Measurements from ENCODE around the gene ZC2HC1B.

Gene ZC2HC1B

DNA sequence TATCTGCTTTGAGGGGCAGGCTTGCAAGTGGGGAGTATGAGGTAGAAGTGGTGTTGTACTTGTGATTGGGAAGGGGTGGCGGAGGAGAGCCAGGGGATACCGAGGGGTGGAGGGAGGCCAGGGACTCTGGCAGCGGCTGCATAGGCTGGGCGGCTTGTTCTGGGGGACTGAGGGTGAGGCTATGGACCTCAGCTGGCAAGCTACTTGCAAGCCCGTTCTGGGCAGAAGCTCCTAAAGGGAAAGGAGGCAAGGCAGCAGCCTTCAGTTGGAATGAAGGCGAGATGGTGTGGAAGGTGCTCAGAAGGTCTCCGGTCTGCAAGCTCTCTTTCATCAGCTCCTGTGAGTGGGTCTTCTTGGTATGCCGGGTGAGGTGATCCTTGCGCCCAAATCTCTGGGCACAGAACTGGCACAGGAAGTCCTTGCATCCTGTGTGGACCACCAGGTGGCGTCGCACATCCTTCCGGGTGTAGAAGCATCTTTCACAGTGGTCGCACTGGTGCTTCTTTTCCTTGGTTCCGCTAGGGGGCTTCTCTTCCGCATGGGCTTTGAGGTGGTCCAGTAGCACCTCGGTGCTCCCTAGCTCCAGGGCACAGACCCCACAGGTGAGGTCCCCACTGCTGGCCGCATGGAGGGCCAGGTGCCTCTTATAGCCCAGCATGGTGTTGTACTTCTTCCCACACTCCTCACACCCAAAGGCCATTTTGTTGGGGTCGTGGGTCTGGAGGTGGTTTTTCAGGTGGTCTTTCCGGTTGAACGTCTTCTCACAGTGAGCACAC is 77.8 kb downstream of the ZC2HC1B start (continued):
- TF ChIP-seq, protein P1, sequence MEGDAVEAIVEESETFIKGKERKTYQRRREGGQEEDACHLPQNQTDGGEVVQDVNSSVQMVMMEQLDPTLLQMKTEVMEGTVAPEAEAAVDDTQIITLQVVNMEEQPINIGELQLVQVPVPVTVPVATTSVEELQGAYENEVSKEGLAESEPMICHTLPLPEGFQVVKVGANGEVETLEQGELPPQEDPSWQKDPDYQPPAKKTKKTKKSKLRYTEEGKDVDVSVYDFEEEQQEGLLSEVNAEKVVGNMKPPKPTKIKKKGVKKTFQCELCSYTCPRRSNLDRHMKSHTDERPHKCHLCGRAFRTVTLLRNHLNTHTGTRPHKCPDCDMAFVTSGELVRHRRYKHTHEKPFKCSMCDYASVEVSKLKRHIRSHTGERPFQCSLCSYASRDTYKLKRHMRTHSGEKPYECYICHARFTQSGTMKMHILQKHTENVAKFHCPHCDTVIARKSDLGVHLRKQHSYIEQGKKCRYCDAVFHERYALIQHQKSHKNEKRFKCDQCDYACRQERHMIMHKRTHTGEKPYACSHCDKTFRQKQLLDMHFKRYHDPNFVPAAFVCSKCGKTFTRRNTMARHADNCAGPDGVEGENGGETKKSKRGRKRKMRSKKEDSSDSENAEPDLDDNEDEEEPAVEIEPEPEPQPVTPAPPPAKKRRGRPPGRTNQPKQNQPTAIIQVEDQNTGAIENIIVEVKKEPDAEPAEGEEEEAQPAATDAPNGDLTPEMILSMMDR (tag by site-specific recombination; IDR thresholded peaks at IDR 0.05), result peak; percentile 69
- TF ChIP-seq ZNF404 (tag by site-specific recombination; IDR thresholded peaks at IDR 0.05), result no peak
- TF ChIP-seq, protein P2, sequence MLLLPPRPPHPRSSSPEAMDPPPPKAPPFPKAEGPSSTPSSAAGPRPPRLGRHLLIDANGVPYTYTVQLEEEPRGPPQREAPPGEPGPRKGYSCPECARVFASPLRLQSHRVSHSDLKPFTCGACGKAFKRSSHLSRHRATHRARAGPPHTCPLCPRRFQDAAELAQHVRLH (tag by site-specific recombination; IDR thresholded peaks at IDR 0.05), result peak; percentile 40; the same call in 1 of the 2 replicates
- TF ChIP-seq, protein P3, sequence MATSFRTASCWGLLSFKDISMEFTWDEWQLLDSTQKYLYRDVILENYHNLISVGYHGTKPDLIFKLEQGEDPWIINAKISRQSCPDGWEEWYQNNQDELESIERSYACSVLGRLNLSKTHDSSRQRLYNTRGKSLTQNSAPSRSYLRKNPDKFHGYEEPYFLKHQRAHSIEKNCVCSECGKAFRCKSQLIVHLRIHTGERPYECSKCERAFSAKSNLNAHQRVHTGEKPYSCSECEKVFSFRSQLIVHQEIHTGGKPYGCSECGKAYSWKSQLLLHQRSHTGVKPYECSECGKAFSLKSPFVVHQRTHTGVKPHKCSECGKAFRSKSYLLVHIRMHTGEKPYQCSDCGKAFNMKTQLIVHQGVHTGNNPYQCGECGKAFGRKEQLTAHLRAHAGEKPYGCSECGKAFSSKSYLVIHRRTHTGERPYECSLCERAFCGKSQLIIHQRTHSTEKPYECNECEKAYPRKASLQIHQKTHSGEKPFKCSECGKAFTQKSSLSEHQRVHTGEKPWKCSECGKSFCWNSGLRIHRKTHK (tag by site-specific recombination; IDR thresholded peaks at IDR 0.05), result no peak
- no peak for TF ChIP-seq WT1 (tag by site-specific recombination; IDR thresholded peaks at IDR 0.05)

DNA sequence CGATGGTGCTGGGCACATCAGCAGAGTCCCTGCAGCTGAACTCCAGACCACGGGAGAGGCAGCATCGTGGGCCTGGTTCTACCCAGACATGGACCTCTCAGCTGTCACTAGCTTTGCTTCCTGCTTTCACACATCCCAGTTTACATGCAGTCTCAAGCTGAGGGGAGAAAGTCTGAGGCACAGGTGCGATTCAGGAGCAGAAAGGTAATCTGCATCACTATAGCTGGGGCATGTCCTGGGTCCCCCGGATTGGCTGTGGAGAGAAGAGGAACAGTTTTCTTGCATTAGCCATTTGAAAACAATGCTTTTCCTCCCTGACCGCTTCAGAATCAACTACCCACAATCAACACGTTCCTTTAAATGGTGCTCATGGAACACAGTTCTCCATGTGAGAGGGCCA is 83.9 kb downstream of the ZC2HC1B start:
- Histone ChIP-seq H3K27ac (ENCODE audit: extremely low read depth, low read depth, low read length) (no peak overlapping the region), H3K4me3 (ENCODE audit: low read depth, low read length) (no peak overlapping the region), H3K36me3 (ENCODE audit: control insufficient read depth in 2 of 2, insufficient read depth in 1 of 2, low read length in 2 of 2) (peaks cover 0 to 22% of the 10 kb centered on the region in 2 experiments; a peak in 1 of 3 replicates), H3K4me1 (ENCODE audit: control insufficient read depth, insufficient read depth, low read length) (no peaks in the 10 kb centered on the region), H3K9me3 (ENCODE audit: control insufficient read depth, insufficient read depth, low read depth, low read length) (no peaks in the 10 kb centered on the region)
- ChIA-PET POLR2A (no interaction called here), CTCF (interaction anchor here (0.8 to 11.3 kb wide), 2 partner anchors 7 to 11 kb away, joined by 4 to 120 read pairs; no protein-coding TSS in a partner anchor)
- TF ChIP-seq, protein P4, sequence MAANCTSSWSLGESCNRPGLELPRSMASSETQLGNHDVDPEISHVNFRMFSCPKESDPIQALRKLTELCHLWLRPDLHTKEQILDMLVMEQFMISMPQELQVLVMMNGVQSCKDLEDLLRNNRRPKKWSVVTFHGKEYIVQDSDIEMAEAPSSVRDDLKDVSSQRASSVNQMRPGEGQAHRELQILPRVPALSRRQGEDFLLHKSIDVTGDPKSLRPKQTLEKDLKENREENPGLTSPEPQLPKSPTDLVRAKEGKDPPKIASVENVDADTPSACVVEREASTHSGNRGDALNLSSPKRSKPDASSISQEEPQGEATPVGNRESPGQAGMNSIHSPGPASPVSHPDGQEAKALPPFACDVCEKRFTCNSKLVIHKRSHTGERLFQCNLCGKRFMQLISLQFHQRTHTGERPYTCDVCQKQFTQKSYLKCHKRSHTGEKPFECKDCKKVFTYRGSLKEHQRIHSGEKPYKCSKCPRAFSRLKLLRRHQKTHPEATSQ (tag by site-specific recombination; IDR thresholded peaks at IDR 0.05), result no peak
- no peak for TF ChIP-seq ZNF426 (tag by site-specific recombination; IDR thresholded peaks at IDR 0.05)
- TF ChIP-seq ZNF404 (tag by site-specific recombination; IDR thresholded peaks at IDR 0.05), result no peak

DNA sequence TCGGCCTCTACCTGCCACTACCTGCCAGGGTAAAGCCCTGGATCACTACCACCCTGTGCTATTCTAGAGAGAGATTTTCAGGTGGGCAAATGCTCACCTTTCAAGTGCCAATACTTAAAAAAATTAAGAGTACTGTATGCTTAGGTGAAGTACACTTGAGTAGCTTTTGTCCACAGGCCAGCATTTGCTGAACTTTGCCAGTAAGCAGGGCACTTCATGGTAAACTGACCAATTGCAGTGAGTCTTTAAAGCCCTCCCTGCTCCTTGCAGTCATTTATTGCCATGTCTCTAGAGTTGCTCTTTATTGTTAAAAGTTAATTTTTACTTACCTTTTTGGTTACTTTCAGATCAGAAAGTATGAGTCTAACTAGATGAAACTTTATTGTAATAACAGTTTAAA is 85.3 kb downstream of the ZC2HC1B start:
- no peak for TF ChIP-seq ZNF354C (tag by site-specific recombination; IDR thresholded peaks at IDR 0.05; ENCODE audit: borderline replicate concordance, low read depth)
- no peak for TF ChIP-seq ZNF658 (tag by site-specific recombination; IDR thresholded peaks at IDR 0.05)
- Histone ChIP-seq H3K36me3 (ENCODE audit: control insufficient read depth in 2 of 2, insufficient read depth in 1 of 2, low read length in 2 of 2) (peaks cover 0 to 22% of the 10 kb centered on the region in 2 experiments; a peak in 1 of 3 replicates), H3K9me3 (ENCODE audit: control insufficient read depth, insufficient read depth, low read depth, low read length) (no peaks in the 10 kb centered on the region), H3K4me3 (ENCODE audit: low read depth, low read length) (no peak overlapping the region), H3K4me1 (ENCODE audit: control insufficient read depth, insufficient read depth, low read length) (no peaks in the 10 kb centered on the region), H3K27ac (ENCODE audit: extremely low read depth, low read depth, low read length) (no peak overlapping the region)
- ChIA-PET CTCF (interaction anchor here (11.3 kb wide), 1 partner anchor 8 kb away, joined by 120 read pairs; no protein-coding TSS in a partner anchor), POLR2A (no interaction called here)

DNA sequence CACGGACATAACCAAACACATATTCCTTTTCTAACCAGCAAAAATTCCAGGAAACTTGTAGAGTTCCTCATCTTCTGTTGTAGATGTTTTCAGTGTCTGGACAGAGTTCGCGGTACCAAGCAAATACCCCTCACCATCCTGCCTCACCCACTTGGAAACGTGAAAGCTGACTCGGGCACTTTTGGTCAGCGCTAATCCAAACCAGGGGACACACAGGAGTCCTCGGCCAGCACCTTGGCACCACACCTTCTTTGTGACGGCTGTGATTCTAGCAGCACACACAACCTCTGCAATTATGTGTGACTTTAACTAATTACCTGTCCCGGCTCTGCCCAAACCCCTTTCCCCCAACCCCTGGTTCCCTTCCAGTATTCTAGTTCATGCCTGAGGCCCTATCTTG is 85.7 kb downstream of the ZC2HC1B start:
- no peak overlapping the region for H3K4me3 ChIP-seq (ENCODE audit: low read depth, low read length)
- POLR2A ChIA-PET, result no interaction called here
- TF ChIP-seq, protein P3 (tag by site-specific recombination; IDR thresholded peaks at IDR 0.05), result no peak
- no peak for TF ChIP-seq ZBTB20 (tag by site-specific recombination; IDR thresholded peaks at IDR 0.05)
- TF ChIP-seq, protein P5, sequence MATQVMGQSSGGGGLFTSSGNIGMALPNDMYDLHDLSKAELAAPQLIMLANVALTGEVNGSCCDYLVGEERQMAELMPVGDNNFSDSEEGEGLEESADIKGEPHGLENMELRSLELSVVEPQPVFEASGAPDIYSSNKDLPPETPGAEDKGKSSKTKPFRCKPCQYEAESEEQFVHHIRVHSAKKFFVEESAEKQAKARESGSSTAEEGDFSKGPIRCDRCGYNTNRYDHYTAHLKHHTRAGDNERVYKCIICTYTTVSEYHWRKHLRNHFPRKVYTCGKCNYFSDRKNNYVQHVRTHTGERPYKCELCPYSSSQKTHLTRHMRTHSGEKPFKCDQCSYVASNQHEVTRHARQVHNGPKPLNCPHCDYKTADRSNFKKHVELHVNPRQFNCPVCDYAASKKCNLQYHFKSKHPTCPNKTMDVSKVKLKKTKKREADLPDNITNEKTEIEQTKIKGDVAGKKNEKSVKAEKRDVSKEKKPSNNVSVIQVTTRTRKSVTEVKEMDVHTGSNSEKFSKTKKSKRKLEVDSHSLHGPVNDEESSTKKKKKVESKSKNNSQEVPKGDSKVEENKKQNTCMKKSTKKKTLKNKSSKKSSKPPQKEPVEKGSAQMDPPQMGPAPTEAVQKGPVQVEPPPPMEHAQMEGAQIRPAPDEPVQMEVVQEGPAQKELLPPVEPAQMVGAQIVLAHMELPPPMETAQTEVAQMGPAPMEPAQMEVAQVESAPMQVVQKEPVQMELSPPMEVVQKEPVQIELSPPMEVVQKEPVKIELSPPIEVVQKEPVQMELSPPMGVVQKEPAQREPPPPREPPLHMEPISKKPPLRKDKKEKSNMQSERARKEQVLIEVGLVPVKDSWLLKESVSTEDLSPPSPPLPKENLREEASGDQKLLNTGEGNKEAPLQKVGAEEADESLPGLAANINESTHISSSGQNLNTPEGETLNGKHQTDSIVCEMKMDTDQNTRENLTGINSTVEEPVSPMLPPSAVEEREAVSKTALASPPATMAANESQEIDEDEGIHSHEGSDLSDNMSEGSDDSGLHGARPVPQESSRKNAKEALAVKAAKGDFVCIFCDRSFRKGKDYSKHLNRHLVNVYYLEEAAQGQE (tag by site-specific recombination; IDR thresholded peaks at IDR 0.05), result no peak
- TF ChIP-seq SETDB1 (IDR thresholded peaks at IDR 0.05; ENCODE audit: insufficient read length, low read length), result no peak
- no peak for TF ChIP-seq ZBTB7A (tag by site-specific recombination; IDR thresholded peaks at IDR 0.05; ENCODE audit: low read depth)
- TF ChIP-seq, protein P6, sequence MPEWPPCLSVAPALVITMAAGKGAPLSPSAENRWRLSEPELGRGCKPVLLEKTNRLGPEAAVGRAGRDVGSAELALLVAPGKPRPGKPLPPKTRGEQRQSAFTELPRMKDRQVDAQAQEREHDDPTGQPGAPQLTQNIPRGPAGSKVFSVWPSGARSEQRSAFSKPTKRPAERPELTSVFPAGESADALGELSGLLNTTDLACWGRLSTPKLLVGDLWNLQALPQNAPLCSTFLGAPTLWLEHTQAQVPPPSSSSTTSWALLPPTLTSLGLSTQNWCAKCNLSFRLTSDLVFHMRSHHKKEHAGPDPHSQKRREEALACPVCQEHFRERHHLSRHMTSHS (tag by site-specific recombination; IDR thresholded peaks at IDR 0.05), result no peak

More for the DNA sequence above, 85.7 kb downstream of the ZC2HC1B start:
- no peaks in the 10 kb centered on the region for H3K9me3 ChIP-seq (ENCODE audit: control insufficient read depth, insufficient read depth, low read depth, low read length)
- CTCF ChIA-PET, result interaction anchor here (11.3 kb wide), 1 partner anchor 8 kb away, joined by 120 read pairs; no protein-coding TSS in a partner anchor
- H3K36me3 ChIP-seq (ENCODE audit: control insufficient read depth in 2 of 2, insufficient read depth in 1 of 2, low read length in 2 of 2), result peaks cover 0 to 22% of the 10 kb centered on the region in 2 experiments; a peak in 1 of 3 replicates
- no peak overlapping the region for H3K27ac ChIP-seq (ENCODE audit: extremely low read depth, low read depth, low read length)
- H3K4me1 ChIP-seq (ENCODE audit: control insufficient read depth, insufficient read depth, low read length), result no peaks in the 10 kb centered on the region

Measured in HEK293 (cell line).